NCI-H345 treated with DMSO at 0.1 percent for 48 hours (cell line): ENCODE data around the gene TRPC5OS.

Experiments
- DNase-seq: peaks from one replicate; lab custom pipeline; 2025; ENCODE audit not compliant: unreplicated experiment; lab: John Stamatoyannopoulos, UW

The TRPC5OS gene

DNA sequence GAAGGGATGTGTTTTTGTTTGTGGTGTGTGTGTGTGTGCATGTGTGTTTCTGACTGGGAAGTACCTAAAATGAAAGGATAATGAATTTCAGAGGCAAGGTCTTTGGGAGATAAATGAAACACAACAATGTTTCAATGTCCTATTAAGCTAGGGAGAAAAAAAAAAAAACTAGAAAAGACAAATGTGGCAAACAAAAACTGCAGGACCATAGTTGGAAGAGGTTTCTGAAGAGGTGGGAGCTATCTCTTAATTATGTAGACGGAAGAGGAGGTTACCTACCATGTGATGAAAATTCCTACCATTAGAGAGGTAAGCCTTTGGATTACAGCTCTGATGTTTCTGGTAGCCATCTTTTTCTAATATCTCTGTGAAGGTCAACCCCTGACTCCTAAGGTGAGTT lies at the start of gene TRPC5OS:
Gene TRPC5OS, plus strand, starts transcription at position 301 of the 400 bp plus-strand sequence. CDS start 25,669 bp downstream, outside the sequence.
- no peak for DNase-seq

DNA sequence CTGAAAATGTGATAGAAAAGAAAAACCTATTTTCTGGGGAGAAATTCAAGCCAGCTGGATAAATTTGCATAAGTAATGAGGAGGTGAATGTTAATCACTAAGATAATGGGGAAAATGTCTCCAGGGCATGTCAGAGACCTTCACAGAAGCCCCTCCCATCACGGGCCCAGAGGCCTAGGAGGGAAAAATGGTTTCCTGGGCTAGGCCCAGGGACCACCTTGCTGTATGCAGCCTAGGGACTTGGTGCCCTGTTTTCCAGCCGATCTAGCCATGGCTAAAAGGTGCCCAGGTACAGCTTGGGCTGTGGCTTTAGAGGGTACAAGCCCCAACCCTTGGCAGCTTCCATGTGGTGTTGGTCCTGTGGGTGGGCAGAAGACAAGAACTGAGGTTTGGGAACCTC lies 46.6 kb upstream of the TRPC5OS start:
- DNase-seq, result no peak

DNA sequence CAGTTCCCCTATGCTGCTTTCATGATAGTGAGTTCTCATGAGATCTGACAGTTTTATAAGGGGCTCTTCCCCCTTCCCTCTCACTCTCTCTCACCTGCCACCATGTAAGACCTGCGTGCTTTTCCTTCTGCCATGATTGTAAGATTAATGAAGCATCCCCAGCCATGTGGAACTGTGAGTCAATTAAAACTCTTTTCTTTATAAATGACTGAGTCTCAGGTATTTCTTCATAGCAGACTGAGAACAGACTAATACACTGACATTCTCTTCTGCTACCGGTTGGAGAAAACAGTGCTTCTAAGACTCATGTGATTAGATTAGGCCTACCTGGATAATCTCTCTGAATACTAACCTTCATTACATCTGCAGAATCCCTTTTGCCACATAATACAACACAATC lies 45.4 kb upstream of the TRPC5OS start:
- DNase-seq, result no peak

DNA sequence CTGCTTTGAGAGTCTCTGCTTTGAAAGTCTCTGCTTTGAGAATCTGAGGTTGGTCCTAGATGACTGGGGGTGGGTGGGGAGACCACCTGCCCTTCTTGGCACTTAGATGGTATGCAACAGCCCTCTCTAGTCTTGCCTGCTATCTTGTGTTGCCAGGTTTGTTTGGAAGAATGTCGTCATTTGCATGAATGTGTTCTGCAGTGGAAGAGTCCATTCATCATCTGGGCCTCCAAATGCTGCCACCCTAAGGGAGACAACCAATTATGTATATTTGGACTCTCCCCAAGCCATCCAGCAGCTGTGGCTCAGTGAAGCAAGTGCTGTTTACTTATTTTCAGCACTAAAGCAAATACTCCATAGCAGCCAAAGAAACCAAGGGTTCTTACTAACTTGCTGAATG lies 44.6 kb upstream of the TRPC5OS start:
- DNase-seq, result peak; percentile 26

DNA sequence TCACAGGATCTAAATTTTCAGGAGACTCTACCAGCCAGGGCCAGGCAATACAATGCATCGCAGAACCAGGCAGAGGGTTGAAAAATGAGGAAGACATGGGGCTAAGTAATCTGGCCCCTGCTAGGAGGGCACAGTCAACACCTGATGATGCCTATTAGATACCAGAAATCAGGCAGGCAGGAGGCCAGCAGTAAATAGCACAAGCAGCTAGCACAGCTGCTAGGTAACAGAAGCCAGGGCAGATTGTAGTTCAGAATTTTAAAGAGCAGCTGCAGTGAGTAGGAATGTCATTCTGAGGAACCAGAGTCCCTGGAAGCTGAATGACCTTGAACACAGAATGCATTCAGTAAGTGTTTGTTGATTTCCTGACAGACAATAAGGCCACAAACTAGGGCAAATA lies 38.8 kb upstream of the TRPC5OS start:
- DNase-seq, result peak; percentile 12

DNA sequence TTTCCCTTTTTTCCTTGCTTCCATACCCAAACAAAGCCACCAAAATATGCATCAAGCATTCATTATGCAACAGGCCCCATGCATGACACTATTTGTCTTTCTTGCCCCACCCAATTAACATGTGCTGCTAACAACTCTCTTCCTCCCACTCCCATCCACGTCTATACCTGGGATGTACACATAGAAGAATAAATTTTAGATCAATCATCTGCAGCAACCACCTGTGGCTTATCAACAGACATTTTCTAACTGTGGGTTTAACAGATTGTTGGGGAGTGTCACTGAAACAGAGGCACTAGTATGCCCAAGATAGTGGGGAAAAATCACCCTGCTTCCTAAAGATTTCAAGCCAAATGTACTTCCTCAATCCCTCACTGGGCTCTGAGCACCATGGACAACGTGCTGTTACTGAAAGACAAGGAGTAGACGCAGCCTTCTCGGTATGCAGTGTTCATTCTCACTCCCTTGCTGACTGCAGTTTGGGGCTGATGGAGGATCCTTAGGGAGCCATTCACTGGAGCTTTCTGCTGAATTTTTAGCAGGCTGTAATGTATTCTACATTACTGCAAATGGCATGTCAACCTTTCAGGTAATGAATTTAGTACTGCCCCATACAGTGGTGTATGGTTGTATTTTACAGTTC lies 28.4 kb upstream of the TRPC5OS start:
- DNase-seq, result no peak

DNA sequence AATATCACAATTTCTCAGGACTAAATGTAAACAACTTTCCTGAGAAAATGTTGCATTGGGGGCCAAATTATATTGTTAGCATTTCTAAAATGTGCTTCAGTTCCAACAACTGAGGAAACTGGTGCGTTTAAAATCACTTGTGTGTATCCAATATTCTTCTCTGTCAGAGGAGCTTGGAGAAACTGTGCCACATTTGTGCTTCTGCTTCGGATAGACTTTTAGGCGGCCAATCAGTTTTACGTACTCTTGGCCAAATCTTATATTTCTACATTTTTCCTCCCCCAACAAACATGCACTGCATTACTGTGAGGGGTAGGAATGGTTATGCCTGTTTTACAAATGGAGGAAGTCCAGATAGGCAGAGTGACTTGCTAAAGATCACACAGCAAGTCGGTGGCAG lies 27.4 kb upstream of the TRPC5OS start:
- DNase-seq, result no peak

DNA sequence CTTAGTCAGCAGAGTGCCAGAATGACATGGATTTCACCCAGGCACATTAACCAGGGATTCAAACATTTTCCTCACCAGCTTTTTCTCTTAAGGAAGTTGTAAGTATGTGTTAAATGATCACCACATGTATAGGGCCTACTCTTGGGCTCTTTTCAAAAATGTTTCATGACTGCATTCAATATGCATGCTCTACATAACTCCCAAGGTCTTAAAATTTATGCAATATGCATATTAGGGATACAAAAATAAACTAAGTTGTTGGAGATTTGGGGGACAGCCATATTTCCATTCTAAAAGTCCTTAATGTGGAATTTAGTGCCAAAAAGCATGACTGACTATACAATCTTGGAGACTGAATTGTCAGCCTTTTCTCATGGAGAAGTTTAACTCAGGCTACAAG lies 25.0 kb upstream of the TRPC5OS start:
- DNase-seq, result no peak

DNA sequence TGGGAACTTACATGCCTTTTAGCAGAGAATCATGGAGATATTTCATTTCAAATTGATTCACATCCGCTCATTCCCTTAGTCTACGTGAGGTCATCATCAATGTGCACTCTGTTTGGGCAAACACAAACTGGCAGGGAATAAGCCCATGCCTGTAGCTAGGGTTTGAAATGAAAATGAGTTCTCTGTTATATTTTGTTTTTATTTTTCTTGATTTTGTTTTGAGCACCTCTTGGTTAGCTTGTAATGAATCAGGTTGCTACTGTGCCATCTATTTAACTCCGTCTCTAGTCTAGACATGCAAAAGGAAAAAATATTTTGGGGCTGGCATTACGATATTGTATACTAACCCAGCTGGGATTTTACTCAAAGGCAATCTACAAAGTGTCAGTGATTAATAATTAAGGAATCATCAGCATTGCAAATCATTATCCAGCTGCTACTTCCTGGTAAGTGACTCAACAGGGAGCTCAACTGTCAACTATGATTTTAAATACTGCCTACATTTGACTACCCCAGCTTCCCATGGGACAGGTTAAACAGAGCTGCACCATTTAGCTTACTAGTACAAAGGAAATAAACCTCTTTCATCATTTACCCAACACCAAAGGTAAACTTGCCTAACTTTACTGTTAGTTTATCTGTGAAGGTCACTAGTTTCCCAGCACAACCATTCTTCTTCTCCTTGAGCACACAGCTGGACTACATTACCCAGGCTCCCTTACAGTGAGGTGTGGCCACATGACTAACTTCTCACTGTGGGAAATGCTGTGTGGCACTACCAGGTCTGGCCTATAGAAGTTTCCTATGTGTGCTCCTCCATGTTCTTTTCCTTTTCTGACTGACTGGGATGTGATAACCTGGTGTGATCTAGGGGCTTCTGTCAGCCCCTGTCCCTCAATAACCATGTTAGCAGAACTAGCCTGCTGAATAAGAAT lies 21.2 kb upstream of the TRPC5OS start:
- DNase-seq, result no peak

DNA sequence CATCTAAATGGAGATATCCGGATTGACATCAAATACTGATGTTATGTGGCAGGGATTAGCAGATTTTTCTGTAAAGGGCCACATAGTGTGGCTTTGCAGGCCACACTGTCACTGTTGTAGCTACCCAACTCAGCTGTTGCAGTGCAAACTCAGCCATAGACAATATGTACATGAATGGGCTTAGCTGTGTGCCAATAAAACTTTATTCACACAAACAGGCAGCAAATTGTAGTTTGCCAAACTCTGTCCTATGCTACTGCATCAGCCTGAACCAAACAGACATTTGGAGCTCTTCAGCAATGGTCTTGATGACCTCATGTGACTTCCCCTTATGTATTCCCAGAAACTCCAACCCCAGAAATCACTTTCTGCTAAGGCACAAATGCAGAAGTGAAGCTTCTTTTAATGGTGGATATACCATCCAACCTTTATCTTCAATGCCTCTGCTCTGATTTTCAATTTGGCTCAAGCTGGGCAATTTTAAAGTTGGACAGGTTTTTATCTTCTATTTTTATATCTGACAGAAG lies 18.4 kb upstream of the TRPC5OS start:
- DNase-seq, result no peak

DNA sequence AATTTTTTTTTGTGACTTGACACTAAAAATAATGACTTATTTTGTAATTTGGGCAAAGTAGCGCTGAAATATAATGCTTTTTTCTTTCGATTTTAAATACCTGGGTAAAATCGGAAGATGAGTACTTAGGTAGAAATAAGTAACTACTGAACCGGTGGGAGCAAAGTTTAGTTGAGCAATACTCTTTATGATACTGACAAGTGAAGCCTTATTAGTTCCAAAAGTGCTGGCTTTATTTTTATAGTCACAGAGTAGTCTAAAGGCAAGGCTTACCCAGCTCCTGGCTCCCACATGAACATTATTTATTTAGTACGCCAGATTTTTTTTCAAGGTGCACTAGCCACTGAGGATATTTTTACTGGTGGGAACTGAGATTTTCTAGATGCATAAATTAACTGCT lies 14.4 kb upstream of the TRPC5OS start:
- DNase-seq, result no peak

DNA sequence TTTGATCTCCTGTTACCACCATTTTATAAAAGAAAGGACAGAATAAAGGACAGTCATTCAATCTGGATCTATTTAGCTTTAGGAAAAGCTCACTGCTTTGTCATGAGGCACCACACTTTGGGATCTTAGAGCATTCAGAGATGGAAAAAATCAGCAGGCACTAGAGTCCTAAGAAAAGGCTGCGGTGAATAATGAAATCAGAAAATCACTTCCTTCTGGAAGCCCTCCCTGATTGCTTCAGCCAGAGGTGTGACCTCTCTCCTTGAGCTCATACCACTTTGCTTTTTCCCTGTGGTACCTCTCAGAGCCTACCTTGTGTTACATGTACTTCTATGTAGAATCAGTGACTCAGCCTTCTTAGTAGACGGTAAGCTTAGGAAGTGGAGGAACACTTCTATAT lies 8.7 kb upstream of the TRPC5OS start:
- no peak for DNase-seq

DNA sequence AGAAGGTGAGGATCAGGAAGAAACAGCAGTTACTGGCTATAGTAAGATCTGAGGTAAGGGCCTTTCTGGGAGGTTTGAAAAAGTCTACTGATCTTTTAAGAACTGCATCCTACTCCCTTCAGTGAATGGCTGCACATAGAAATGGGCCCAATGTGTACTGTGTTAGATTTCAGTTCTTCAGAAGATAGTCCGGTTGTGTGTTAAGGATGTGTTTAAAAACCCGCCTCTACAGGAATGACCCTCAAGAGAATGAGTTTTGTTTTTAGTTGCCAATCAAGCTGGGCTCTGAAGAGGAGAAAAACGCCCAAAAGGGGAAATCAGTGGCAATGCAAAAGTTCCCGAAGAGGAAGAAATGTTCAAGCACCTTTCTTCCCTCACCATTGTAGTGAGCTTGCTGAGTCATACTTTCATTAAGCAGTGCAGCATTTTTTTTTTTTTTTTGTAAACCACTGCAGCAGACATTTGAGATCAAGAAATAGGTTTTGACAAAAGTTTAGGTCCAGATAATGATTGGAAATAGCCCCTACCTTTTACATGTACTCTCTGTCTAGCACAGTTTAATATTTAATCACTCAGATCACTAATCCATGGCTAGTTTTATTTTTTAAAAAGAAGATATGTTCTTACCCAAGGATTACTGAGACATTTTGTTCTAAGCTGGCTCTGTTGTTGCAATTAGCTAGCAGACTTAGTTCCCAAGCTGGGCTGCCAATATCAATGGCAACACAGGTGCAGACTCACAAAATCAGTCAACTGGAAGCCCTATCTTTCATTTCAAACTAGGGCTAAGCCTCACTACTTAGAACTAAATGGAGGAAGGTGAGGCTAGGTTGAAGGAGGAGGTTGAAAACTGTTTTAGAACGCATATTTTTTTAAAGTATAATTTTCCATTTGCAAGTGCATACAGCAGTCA lies 7.0 kb upstream of the TRPC5OS start:
- no peak for DNase-seq

DNA sequence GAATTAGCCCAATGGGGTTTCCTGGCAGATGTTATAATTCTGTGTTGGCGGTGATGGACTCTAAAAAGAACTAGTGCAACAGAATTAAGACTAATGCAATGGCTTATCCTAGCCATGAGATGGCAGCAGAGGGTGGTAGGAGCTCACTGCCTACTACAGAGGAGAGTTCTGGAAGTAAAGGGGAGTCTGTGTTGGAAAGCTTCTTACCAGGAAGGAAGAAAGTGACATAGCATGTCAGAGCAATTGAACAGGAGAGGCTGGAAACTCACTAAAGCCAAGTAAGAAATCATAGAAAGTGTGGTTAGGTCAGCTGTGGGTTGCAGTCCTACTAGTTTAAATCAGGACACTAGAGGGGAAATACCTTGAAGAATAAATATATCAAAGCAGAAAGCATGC lies 6.3 kb upstream of the TRPC5OS start:
- DNase-seq, result peak; percentile 12

DNA sequence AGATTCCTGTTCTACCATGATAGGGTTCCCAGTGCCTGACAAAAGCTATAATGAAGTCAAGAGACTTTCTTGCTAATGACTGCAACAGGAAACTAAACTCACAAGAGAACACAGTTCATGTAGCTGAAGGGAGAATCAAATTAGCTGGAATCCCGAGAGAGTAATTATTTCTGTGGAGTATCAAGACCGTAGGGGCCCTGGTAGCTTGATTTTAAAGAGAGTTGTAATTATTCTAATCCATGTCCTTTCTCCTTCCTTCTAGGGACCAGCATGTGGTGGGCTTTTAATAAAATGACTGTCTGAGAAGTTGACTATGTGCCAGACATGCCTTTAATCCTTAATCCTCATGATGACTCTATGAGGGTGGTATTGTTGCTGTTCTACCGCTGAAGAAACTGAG lies 1.7 kb upstream of the TRPC5OS start:
- no peak for DNase-seq

DNA sequence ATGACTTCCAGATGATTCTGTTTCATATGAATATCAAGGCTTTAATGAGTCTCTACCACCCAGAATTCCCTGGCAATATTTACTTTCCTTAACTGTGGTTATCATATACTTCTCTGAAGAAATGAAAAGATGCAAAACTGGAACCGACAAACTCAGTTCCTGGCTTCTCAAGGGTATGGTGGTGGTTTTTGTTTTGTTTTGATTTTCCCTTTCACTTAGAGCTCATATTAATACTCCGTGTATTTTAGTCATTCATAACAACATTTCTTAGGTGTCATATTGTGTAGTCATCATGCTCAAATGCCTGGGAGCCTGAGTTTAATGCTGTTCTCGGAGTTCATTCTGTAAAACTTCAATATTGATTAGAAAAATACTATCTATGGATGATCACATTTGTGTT lies 665 bp downstream of the TRPC5OS start:
- no peak for DNase-seq

DNA sequence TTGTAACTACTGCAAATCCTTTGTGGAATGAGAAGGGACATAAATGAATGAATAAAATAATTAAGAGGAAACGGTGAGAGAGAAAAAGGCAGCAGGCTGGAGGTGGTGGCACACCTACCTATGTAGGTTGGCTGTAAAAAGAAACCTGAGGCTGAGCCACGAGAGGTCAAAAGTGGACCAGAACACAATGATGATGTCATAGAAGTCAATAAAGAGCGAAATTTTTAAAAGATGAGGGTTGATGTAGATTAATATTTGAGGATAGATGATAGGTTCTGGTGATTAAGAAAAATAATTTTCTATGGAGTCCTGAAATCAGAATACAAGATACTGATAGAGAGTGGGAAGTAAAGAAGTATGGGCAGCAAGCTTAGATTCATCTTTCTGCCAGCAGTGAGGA lies 1.7 kb downstream of the TRPC5OS start:
- DNase-seq, result no peak

DNA sequence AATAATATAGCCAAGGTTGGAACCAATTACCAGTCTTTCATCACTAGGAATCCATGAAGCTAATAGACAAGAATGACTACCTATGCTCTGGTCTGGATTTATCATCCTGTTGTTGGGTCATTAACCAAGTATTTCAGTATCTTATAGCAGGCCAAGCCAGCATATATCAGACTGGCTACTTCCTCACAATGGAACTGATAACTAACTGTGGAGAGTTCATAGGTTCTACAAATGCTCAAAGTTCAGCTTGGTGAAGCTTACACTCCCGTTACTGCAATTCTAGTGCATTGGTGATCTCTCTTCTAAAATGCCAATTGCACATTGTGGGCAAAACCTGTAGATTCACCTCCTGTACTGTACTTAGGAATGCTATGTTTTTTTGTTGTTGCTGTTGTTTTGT lies 4.8 kb downstream of the TRPC5OS start:
- DNase-seq, result no peak

DNA sequence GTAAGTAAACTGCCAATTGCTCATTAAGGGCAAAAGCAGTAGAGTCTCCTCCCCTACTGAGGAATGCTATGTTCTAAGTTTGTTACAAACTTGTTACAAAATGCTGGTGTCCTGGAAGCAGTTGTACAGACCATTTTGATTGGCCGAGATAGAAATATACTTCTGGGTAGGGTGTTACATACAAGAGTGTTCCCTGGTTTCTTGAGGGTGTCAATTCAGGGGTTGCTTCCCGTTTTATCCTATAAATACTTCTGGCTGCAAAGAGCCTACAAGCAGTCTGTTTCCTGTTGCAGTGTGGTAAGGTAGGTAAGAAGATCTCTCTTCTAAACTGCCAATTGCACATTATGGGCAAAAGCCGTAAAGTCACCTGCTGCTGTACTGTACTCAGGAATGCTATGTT lies 5.7 kb downstream of the TRPC5OS start:
- no peak for DNase-seq

DNA sequence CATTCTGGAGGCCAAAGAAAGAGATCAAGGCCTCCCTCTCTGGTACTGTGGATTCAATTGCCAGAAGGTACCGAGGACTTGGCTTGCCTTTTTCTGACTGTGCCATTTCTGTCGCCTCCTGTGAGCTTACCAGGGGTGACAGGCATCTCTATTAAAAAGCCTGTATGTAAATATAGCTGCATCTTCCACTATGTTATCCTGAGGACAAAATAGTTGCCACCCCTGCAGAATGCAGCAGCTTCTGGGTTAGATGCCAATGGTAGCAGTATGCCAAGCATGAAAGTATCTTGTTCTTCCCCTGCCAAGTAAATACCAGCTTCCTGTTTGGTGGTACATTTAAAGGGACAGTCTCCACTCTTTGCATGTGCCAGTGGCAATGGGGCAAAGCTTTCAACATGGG lies 10.7 kb downstream of the TRPC5OS start:
- no peak for DNase-seq

DNA sequence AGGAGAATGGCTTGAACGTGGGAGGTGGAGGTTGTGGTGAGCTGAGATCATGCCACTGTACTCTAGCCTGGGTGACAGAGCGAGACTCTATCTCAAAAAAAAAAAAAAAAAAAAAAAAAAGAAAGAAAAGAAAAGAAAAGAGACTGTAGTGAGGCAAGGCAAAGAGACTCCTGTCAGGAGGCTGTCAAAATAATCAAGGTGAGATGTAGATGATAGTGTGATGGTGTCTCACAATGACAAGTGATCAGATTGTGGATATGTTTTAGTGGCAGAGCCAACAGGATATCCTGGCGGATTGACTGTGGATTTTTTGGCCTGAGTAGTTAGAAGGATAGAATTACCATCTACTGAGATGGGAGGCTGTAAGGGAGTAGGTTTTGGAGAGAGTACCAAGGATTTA lies 12.6 kb downstream of the TRPC5OS start:
- DNase-seq, result no peak
